Naive thymus-derived CD4-positive, alpha-beta T cell (primary cell): ENCODE measurements around the gene SLC1A1. TPM values are rescaled to one million over a fixed set of nuclear protein-coding genes. Genes with fewer than 3 reads are reported as not detected.

Source experiments
- ATAC-seq: fragments of 150-1000 bp; cut with Tn5 transposase; 2 replicates; pipeline ENCODE4 v1.10.0; 2021; ENCODE audit warnings: mild to moderate bottlenecking, moderate library complexity
- CTCF ChIA-PET: fragments of 350-600 bp; sonication (Branson Sonifier 250); formaldehyde crosslinking; loops from one replicate; lab custom pipeline; 2021; ENCODE audit warnings: antibody characterized with exemption; lab: Charles Lee
- POLR2A ChIA-PET: fragments of 350-600 bp; sonication (Branson Sonifier 250); formaldehyde crosslinking; loops from one replicate; lab custom pipeline; 2021; ENCODE audit warnings: antibody characterized with exemption, inconsistent platforms; lab: Charles Lee
- DNase-seq, 9 donors: peaks; one replicate each; pipeline versions ENCODE4 v3.0.0 to v3.0.0-alpha.2; 2020 to 2022; ENCODE audit warnings: mixed read lengths in 1 of 9
- H3K27ac ChIP-seq: one replicate; pipeline ENCODE4 v1.7.0; 2013; ENCODE audit warnings: mild to moderate bottlenecking, low read depth, low read length, moderate library complexity
- H3K27me3 ChIP-seq, 2 donors: one replicate each; pipeline ENCODE4 v1.7.0; 2013; ENCODE audit warnings: low read length in 2 of 2, mild to moderate bottlenecking in 2 of 2, moderate library complexity in 2 of 2; ENCODE audit not compliant: control insufficient read depth in 2 of 2, insufficient read depth in 2 of 2
- H3K36me3 ChIP-seq, 3 experiments: 1 replicate in 2 of 3; 2 replicates in 1 of 3; pipeline ENCODE4 v1.7.0; 2013; ENCODE audit warnings: low read length in 3 of 3, mild to moderate bottlenecking in 3 of 3, moderate library complexity in 1 of 3; ENCODE audit not compliant: insufficient read depth in 3 of 3, control insufficient read depth in 2 of 3
- H3K4me1 ChIP-seq, 2 donors: one replicate each; pipeline ENCODE4 v1.7.0; 2013; ENCODE audit warnings: low read length in 2 of 2, mild to moderate bottlenecking in 2 of 2, moderate library complexity in 1 of 2; ENCODE audit not compliant: control insufficient read depth in 2 of 2, insufficient read depth in 2 of 2
- H3K4me3 ChIP-seq: 2 replicates; pipeline ENCODE4 v1.7.0; 2013; ENCODE audit warnings: mild to moderate bottlenecking, low read length
- H3K9me3 ChIP-seq, 3 experiments: 1 replicate in 2 of 3; 2 replicates in 1 of 3; pipeline ENCODE4 v1.7.0; 2013; ENCODE audit warnings: low read length in 3 of 3; ENCODE audit not compliant: control insufficient read depth in 2 of 3
- H3K27ac Mint-ChIP-seq, 9 donors: one replicate each; pipeline ENCODE4 v1.8.0; 2020 to 2022; ENCODE audit warnings: mixed read lengths in 9 of 9, mild to moderate bottlenecking in 8 of 9, moderate library complexity in 5 of 9, inconsistent platforms in 2 of 9
- H3K27me3 Mint-ChIP-seq, 5 donors: one replicate each; pipeline ENCODE4 v1.8.0; 2021 to 2022; ENCODE audit warnings: mixed read lengths in 5 of 5, mild to moderate bottlenecking in 1 of 5
- H3K36me3 Mint-ChIP-seq, 5 donors: one replicate each; pipeline ENCODE4 v1.8.0; 2020 to 2022; ENCODE audit warnings: mixed read lengths in 5 of 5, mild to moderate bottlenecking in 3 of 5, inconsistent platforms in 1 of 5
- H3K4me1 Mint-ChIP-seq, 7 donors: one replicate each; pipeline ENCODE4 v1.8.0; 2020 to 2022; ENCODE audit warnings: mixed read lengths in 7 of 7, mild to moderate bottlenecking in 3 of 7, inconsistent platforms in 1 of 7
- H3K4me3 Mint-ChIP-seq, 10 donors: one replicate each; pipeline ENCODE4 v1.8.0; 2020 to 2022; ENCODE audit warnings: mild to moderate bottlenecking in 10 of 10, mixed read lengths in 10 of 10, moderate library complexity in 6 of 10, inconsistent platforms in 2 of 10
- H3K9me3 Mint-ChIP-seq, 11 donors: one replicate each; pipeline ENCODE4 v1.8.0; 2020 to 2022; ENCODE audit warnings: mixed read lengths in 11 of 11, mild to moderate bottlenecking in 4 of 11, inconsistent platforms in 1 of 11, moderate library complexity in 1 of 11
- intact Hi-C, 2 donors: fragments of 100-400 bp; cut with micrococcal nuclease; formaldehyde crosslinking; loops; one replicate each; pipeline ENCODE4 v1.15.1; 2023
- polyA plus RNA-seq, 2 donors: library from polyadenylated mRNA; unstranded; fragments of 300-500 nt; fragmentation: Illumina TruSeq; gene quantifications; one replicate each; pipeline ENCODE4 v1.2.3, GENCODE V29; 2021
- total RNA-seq, 6 experiments: library from RNA in 5 of 6; stranded (reverse) in 5 of 6; gene quantifications; 1 replicate in 5 of 6; 2 replicates in 1 of 6; pipeline ENCODE4 v1.2.3 and lab custom pipeline; 2021 to 2026

The SLC1A1 gene
- total and polyA plus RNA-seq, 7 experiments from 2014 or later = 0.12 TPM; not detected in 6

DNA sequence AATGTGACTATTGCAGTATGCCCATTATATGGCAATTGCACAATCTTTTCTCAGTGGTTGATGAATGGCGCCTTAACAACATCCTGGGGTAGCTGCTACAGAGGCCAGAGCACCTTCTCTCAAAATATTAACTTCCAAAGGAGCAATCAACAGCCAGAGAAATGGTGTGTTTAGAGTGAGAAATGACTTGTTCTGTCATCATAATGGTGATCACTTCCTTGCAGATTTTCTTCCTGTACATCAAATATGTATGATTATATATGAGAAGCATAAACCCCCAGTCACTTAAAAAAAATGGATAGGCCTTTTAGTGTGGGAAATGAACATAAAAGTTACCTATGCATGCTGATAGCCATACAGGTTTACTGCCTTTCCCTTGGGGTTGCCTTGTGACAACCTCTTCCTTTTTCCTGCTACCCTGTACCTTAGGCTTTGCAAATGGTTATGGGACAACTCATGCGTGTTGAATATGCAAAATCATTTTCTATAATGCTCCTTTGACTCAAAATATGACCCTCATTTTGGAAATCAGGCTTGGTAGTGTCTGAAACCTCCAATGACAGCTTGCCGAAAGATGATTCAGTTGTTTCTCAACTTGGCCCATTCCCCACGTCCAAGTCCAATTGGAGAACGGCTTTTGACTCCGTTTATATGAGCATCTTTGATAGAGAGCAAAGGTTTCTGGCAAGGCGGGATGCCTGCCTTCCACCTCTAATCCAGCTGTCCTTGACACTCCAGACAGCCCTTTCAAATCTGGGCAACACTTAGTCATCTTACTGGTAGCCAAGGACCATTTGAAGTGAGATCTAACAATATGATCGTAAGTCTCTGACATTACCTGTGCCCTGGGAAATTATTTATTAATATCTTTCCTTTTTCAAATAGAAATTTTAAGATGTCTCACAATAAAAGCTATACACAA lies 69.3 kb downstream of the SLC1A1 start:
- Mint-ChIP-seq H3K36me3 (no peaks in the 10 kb centered on the region), H3K4me3 (no peak overlapping the region), H3K27me3 (no peaks in the 10 kb centered on the region), H3K27ac (peak overlapping the region in 1 of 9 donors; percentile 24), H3K4me1 (peaks cover 8 to 42% (median 29%) of the 10 kb centered on the region in 7 donors), H3K9me3 (peaks cover 0 to 3% (median 0%) of the 10 kb centered on the region in 11 donors)
- DNase-seq (no peak), ATAC-seq (no peak)
- no peaks in the 10 kb centered on the region for H3K36me3 ChIP-seq
- H3K4me1 ChIP-seq = peaks cover 5 to 18% of the 10 kb centered on the region in 2 donors
- no peaks in the 10 kb centered on the region for H3K9me3 ChIP-seq
- POLR2A ChIA-PET = interaction anchor here (0.8 to 1.2 kb wide), 2 partner anchors 13 kb away, joined by 3 to 6 read pairs; no protein-coding TSS in a partner anchor
- H3K4me3 ChIP-seq = no peak overlapping the region
- H3K27ac ChIP-seq = no peak overlapping the region
- intact Hi-C loops = loop anchor here in 1 of 2 donors (1.0 kb wide), 1 partner anchor 8 kb away; no protein-coding TSS in a partner anchor
- H3K27me3 ChIP-seq = no peaks in the 10 kb centered on the region
- CTCF ChIA-PET = no interaction called here

DNA sequence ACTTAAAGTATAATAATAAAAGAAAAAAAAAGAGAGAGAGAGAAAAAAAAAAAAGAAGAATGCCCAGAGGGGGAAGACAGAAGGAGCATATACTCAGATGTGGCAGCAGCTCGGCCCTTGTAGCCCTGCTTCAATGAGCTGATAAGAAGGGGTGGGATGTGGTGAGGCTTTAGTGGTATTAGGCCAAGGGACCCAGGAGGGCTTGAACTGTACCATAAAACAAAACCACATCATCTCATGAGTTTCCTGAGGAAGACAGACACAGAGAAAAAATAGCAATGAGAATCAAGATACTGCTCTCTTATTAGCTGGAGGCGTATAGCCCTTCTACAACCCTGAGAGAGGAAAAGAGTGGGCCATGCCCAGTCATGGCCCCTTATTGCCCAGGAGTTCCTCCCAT lies 72.8 kb downstream of the SLC1A1 start:
- ATAC-seq (peak; percentile 27), DNase-seq (no peak)
- Mint-ChIP-seq H3K36me3 (peaks cover 0 to 8% (median 3%) of the 10 kb centered on the region in 5 donors), H3K27ac (peak overlapping the region in 8 of 9 donors; percentile 4 to 78 (median 50)), H3K4me3 (peak overlapping the region in 6 of 10 donors; percentile 15 to 58 (median 51)), H3K27me3 (no peaks in the 10 kb centered on the region), H3K9me3 (peaks cover 0 to 6% (median 0%) of the 10 kb centered on the region in 11 donors), H3K4me1 (peaks cover 10 to 43% (median 16%) of the 10 kb centered on the region in 7 donors)
- Histone ChIP-seq H3K4me1 (peaks cover 5% of the 10 kb centered on the region in 2 donors), H3K36me3 (no peaks in the 10 kb centered on the region), H3K4me3 (no peak overlapping the region), H3K27me3 (no peaks in the 10 kb centered on the region), H3K27ac (no peak overlapping the region), H3K9me3 (no peaks in the 10 kb centered on the region)
- intact Hi-C loops = no loop called here
- POLR2A ChIA-PET = no interaction called here
- CTCF ChIA-PET = interaction anchor here (1.2 kb wide), 1 partner anchor 77 kb away, joined by 3 read pairs; no protein-coding TSS in a partner anchor

DNA sequence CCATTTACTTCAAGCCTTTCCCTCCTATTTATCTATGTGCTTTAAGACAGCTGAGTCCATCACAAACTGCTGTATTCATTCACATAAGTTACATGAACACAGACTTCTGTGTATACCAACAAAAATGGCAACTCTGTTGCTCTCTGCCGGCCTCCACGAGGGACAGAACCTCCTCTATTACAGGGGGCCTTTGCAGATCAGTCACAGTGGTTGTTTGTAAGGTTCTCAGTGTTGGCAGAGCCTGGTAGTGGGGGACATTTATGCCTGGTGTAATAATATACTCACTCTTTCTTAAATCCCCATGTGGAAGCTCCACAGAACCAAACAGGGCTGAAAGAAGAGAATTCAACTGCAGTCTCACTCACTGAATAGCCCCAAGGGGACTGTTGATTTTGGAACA lies 76.5 kb downstream of the SLC1A1 start:
- no peaks in the 10 kb centered on the region for H3K9me3 ChIP-seq
- no peaks in the 10 kb centered on the region for H3K27me3 ChIP-seq
- POLR2A ChIA-PET = no interaction called here
- H3K27ac Mint-ChIP-seq = peak overlapping the region in 1 of 9 donors; percentile 54
- intact Hi-C loops = no loop called here
- peaks cover 10 to 50% (median 17%) of the 10 kb centered on the region in 7 donors for H3K4me1 Mint-ChIP-seq
- ATAC-seq (no peak), DNase-seq (no peak)
- H3K4me1 ChIP-seq = peaks cover 5 to 6% of the 10 kb centered on the region in 2 donors
- CTCF ChIA-PET = interaction anchor here (0.6 kb wide), 1 partner anchor 900 kb away, joined by 3 read pairs; no protein-coding TSS in a partner anchor
- H3K36me3 Mint-ChIP-seq = peaks cover 0 to 8% (median 3%) of the 10 kb centered on the region in 5 donors
- H3K9me3 Mint-ChIP-seq = peaks cover 0 to 6% (median 0%) of the 10 kb centered on the region in 11 donors
- H3K36me3 ChIP-seq = no peaks in the 10 kb centered on the region
- no peak overlapping the region for H3K4me3 Mint-ChIP-seq
- H3K27me3 Mint-ChIP-seq = no peaks in the 10 kb centered on the region
- H3K27ac ChIP-seq = no peak overlapping the region
- no peak overlapping the region for H3K4me3 ChIP-seq

DNA sequence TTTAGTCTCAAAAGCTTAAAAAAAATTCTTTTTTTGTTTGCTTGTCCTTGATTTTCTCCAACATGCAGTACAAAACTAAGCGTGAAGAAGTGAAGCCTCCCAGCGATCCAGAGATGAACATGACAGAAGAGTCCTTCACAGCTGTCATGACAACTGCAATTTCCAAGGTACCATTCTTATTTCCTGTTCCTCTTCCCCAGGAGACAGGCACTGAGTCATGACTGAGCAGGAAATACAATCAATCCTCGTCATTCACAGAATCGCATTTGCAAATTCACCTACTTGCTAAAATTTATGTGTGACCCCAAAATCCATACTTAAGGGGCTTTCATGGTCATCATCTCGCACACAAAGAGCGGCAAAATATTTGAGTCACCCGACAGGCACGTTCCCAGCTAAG lies 77.3 kb downstream of the SLC1A1 start:
- Mint-ChIP-seq H3K27me3 (no peaks in the 10 kb centered on the region), H3K36me3 (peaks cover 0 to 8% (median 3%) of the 10 kb centered on the region in 5 donors), H3K4me1 (peaks cover 10 to 57% (median 25%) of the 10 kb centered on the region in 7 donors), H3K27ac (no peak overlapping the region), H3K4me3 (no peak overlapping the region), H3K9me3 (peaks cover 0 to 6% (median 0%) of the 10 kb centered on the region in 11 donors)
- intact Hi-C loops = no loop called here
- H3K27me3 ChIP-seq = no peaks in the 10 kb centered on the region
- H3K36me3 ChIP-seq = no peaks in the 10 kb centered on the region
- no peak overlapping the region for H3K27ac ChIP-seq
- ATAC-seq = no peak
- ChIA-PET CTCF (no interaction called here), POLR2A (no interaction called here)
- H3K4me1 ChIP-seq = peaks cover 9 to 12% of the 10 kb centered on the region in 2 donors
- no peak for DNase-seq
- H3K9me3 ChIP-seq = no peaks in the 10 kb centered on the region
- H3K4me3 ChIP-seq = no peak overlapping the region

DNA sequence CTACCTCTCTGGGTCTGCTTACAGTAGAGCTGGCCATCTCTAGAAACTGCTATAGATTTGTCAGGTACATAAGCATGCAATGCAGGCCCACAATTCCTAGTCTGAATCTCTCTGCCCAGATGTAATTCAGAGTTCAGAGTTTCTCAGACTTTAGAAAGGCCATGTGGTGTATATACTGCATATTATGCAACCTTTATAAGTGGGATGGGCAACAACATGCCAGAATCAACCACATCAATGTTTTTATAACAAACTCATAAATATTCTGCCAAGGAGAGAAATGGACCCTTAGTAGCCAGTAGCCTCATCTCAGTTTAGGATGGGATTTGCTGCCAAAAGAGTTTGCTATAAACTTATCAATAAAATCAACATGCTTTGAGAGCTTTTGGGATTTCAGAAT lies 78.8 kb downstream of the SLC1A1 start:
- Mint-ChIP-seq H3K9me3 (peaks cover 0 to 4% (median 0%) of the 10 kb centered on the region in 11 donors), H3K27me3 (no peaks in the 10 kb centered on the region), H3K27ac (peak overlapping the region in 2 of 9 donors; percentile 16 to 17), H3K4me1 (peaks cover 2 to 60% (median 25%) of the 10 kb centered on the region in 7 donors), H3K4me3 (no peak overlapping the region), H3K36me3 (peaks cover 0 to 8% (median 3%) of the 10 kb centered on the region in 5 donors)
- Histone ChIP-seq H3K36me3 (no peaks in the 10 kb centered on the region), H3K4me3 (no peak overlapping the region), H3K4me1 (peaks cover 4 to 11% of the 10 kb centered on the region in 2 donors), H3K27me3 (no peaks in the 10 kb centered on the region), H3K9me3 (no peaks in the 10 kb centered on the region), H3K27ac (no peak overlapping the region)
- ChIA-PET POLR2A (no interaction called here), CTCF (interaction anchor here (0.6 kb wide), 1 partner anchor 758 kb away, joined by 3 read pairs; no protein-coding TSS in a partner anchor)
- intact Hi-C loops = no loop called here
- no peak for ATAC-seq
- DNase-seq = no peak

DNA sequence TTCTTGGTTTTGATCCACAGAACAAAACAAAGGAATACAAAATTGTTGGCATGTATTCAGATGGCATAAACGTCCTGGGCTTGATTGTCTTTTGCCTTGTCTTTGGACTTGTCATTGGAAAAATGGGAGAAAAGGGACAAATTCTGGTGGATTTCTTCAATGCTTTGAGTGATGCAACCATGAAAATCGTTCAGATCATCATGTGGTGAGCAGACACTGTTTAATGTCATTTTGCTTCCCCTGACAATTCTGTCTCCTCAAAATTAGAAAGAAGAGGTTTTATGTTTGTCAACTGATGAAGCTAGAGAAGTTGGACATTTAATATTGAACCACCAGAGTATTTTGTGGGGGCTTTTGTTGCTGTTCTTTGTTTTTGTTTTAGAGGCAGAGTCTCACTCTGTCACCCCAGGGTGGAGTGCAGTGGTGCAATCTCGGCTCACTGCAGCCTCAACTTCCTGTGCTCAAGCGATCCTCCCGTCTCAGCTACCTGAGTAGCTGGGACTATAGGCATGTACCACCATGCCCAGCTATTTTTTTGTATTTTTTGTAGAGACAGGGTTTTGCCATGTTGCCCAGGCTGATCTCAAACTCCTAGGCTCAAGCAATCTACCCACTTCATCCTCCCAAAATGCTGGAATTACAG lies 82.0 kb downstream of the SLC1A1 start:
- H3K9me3 ChIP-seq = no peaks in the 10 kb centered on the region
- POLR2A ChIA-PET = interaction anchor here (0.5 to 3.0 kb wide), 10 partner anchors 8 to 1046 kb away, joined by 3 to 11 read pairs (median 4); no protein-coding TSS in a partner anchor
- H3K27ac ChIP-seq = no peak overlapping the region
- H3K36me3 ChIP-seq = no peaks in the 10 kb centered on the region
- H3K4me3 ChIP-seq = no peak overlapping the region
- CTCF ChIA-PET = interaction anchor here (1.0 to 2.0 kb wide), 4 partner anchors 11 to 24 kb away, joined by 3 to 7 read pairs (median 4); no protein-coding TSS in a partner anchor
- H3K27ac Mint-ChIP-seq = peak overlapping the region; percentile 4 to 89 (median 79)
- ATAC-seq (no peak), DNase-seq (peak in 5 of 9 donors; percentile 27 to 45 (median 42))
- no peaks in the 10 kb centered on the region for H3K27me3 ChIP-seq
- intact Hi-C loops = loop anchor here in 1 of 2 donors (1.0 kb wide), 2 partner anchors 21 to 24 kb away; no protein-coding TSS in a partner anchor
- no peaks in the 10 kb centered on the region for H3K27me3 Mint-ChIP-seq
- H3K4me1 Mint-ChIP-seq = peaks cover 0 to 44% (median 34%) of the 10 kb centered on the region in 7 donors
- H3K36me3 Mint-ChIP-seq = peaks cover 0 to 4% (median 0%) of the 10 kb centered on the region in 5 donors
- peaks cover 0 to 3% (median 0%) of the 10 kb centered on the region in 11 donors for H3K9me3 Mint-ChIP-seq
- peaks cover 4 to 11% of the 10 kb centered on the region in 2 donors for H3K4me1 ChIP-seq
- peak overlapping the region; percentile 24 to 72 (median 61) for H3K4me3 Mint-ChIP-seq
